Mammary microvascular endothelial cell (primary cell): ENCODE results near the gene HOXD8. TPM values are rescaled to one million over a fixed set of nuclear protein-coding genes. Genes with fewer than 3 reads are reported as not detected.

ENCODE experiments used
- total RNA-seq: library from RNA; depleted of rRNA; stranded (reverse); fragments of >200 nt; gene quantifications from 2 replicates; pipeline ENCODE4 v1.2.3, GENCODE V29; 2015

The HOXD8 gene
- total RNA-seq: 17.3 and 24.1 TPM in 2 replicates

DNA sequence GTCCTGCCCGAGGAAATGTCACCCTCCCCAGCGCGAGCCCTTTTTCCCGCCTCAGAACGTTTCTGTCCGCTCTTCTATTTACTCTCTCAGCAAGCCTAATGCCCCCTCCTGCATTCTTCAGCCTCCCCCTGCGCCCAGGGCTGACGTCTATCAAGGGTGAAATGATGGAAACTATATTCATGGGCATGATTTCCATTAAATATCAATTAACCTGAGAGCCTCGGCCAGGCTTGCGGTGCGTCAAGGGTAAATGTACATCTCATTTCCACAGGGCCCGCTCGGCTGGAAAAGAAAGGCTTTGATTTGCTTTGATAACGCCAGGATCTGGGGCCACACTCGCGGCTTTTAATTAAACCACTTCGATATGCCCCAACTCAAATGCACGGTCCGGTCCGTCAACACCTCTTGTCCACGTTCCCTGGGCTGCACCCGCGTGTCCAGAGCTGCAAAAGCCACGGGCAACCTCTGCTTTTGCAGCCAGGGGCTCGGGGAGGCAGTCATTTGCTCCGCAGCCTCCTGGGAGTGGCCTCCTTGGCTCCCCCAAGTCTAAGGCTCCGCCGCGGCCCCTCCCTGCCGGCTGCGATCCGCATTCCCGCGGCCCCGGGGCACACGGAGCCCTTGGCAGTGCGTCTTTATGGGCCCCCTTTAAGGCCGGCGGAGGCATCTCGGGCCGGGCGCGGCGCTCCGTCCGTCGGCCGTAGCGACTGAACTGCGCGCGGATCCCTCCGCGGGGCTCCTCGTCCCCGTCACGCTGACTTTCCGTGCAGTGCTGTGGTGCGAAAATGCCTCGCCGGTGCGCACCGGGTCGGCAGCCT, at the start of gene HOXD8:
TSS of gene HOXD8 (plus strand) at position 724 of the 815 bp plus-strand sequence. CDS start 662 bp downstream, outside the sequence.

DNA sequence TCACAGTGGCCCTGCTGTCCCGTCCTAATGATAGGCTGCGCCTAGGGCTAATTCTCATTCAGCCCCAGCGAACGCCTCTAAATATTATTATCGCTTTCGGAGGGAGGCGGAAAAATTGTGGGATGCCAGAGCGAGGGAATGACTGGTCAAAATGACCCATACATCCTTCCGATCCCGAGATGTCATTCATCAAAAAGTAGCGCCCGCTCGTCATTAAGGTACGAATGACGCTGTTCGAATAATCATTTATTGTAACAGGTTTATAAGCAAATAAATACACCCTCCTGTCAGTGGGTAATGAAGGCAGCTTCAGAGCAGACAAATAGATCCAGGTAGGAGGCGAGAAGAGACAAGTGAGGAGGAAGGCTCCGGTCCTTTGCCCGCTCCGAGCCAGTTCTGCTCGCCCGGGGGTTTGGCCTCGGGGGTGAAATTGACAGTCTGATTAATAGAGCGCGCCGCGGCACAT, 45.7 kb upstream of the HOXD8 start, which contains the start of gene EVX2:
TSS of gene EVX2 (minus strand) at position 167 of the 466 bp plus-strand sequence. CDS start 186 bp downstream, outside the sequence.

DNA sequence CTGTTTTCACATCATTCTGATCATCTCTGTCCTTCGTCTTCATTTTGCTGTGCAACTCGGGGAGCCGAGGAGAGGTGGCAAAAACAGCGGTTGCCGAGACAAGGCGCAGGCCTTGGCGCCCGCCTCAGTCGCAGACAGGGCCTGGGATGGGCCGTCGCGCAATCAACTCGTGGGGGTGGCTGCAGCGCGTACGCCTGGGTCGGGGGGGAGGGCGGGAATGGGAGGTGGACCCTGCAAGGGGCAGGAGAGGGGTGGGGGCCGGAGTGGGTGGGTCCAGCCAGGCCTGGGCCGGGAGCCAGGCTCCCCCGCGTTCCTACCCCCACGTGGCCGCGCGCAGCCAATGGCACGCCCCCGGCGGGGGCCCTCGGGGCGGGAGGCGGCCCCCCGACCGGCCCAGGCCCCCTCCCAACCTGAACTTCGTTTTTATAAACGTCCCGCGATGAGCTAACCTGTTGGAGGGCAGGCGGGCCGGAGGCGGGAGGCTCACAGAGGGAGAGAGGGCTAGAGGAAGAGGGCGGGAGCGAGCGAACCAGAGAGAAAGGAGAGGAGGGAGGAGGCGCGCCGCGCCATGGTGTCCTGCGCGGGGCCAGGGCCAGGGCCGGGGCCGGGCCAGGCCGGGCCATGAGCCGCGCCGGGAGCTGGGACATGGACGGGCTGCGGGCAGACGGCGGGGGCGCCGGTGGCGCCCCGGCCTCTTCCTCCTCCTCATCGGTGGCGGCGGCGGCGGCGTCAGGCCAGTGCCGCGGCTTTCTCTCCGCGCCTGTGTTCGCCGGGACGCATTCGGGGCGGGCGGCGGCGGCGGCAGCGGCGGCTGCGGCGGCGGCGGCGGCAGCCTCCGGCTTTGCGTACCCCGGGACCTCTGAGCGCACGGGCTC, 37.0 kb upstream of the HOXD8 start, which contains the start of gene HOXD13:
TSS of gene HOXD13 (plus strand) at position 452 of the 875 bp plus-strand sequence. CDS start at position 622, 170 bp downstream.

DNA sequence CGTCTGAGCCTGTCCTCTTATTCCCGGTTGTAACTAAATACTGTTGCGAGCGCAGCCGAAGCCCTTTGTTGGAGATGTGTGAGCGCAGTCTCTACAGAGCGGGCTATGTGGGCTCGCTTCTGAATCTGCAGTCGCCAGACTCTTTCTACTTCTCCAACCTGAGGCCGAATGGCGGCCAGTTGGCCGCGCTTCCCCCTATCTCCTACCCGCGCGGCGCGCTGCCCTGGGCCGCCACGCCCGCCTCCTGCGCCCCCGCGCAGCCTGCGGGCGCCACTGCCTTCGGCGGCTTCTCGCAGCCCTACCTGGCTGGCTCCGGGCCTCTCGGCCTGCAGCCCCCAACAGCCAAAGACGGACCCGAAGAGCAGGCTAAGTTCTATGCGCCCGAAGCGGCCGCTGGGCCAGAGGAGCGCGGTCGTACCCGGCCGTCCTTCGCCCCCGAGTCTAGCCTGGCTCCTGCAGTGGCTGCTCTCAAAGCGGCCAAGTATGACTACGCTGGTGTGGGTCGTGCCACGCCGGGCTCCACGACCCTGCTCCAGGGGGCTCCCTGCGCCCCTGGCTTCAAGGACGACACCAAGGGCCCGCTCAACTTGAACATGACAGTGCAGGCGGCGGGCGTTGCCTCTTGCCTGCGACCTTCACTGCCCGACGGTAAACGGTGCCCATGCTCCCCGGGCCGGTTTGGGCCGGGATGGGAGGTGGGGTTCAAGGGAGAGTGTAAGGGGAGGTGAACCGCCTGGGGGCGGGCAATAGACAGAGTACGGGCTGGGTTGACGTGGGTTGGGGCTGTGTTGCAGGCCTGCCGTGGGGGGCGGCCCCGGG, 29.6 kb upstream of the HOXD8 start, which contains the start of gene HOXD12:
TSS of gene HOXD12 (plus strand) at position 68 of the 819 bp plus-strand sequence. CDS start at position 75, 7 bp downstream.

DNA sequence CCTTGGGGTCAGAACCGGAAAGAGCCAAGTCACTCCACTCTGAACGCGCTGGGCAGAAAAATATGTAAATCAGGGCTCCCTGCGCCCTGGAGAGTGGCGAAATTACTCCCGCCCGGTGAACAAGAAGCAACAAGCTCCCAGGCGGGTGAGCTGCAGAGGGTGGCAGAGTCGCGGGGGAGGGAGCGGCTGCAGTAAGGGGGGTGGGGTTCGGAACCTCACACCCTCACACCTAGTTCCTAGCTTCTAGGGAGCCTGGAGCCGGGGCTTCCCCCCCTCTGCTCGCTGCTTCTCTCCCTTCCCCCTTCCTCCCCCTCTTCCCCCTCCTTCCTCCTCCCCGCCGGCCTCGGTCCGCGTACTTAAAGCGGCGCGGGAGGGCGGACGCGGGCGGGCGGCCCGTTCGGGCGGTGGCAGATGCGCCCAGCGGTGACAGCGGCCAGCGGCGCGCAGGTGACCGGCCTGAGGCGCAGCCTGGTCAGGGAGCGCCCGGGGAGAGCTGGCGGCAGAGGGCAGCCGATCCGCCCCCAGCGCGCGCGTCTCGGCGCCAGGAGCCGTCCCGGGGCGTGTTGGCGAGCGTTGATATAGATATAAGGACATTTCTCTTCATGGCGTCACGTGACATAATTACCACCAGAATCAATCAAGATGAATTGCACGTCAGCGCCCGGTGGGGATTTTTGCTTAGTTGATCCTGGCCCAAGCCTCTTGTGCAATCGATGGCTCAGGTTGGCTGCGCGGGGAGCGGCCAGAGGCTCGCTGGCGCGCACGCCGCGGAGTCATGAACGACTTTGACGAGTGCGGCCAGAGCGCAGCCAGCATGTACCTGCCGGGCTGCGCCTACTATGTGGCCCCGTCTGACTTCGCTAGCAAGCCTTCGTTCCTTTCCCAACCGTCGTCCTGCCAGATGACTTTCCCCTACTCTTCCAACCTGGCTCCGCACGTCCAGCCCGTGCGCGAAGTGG, 22.6 kb upstream of the HOXD8 start, which contains the start of gene HOXD11:
TSS of gene HOXD11 (plus strand) at position 700 of the 959 bp plus-strand sequence. CDS start at position 776, 76 bp downstream.

DNA sequence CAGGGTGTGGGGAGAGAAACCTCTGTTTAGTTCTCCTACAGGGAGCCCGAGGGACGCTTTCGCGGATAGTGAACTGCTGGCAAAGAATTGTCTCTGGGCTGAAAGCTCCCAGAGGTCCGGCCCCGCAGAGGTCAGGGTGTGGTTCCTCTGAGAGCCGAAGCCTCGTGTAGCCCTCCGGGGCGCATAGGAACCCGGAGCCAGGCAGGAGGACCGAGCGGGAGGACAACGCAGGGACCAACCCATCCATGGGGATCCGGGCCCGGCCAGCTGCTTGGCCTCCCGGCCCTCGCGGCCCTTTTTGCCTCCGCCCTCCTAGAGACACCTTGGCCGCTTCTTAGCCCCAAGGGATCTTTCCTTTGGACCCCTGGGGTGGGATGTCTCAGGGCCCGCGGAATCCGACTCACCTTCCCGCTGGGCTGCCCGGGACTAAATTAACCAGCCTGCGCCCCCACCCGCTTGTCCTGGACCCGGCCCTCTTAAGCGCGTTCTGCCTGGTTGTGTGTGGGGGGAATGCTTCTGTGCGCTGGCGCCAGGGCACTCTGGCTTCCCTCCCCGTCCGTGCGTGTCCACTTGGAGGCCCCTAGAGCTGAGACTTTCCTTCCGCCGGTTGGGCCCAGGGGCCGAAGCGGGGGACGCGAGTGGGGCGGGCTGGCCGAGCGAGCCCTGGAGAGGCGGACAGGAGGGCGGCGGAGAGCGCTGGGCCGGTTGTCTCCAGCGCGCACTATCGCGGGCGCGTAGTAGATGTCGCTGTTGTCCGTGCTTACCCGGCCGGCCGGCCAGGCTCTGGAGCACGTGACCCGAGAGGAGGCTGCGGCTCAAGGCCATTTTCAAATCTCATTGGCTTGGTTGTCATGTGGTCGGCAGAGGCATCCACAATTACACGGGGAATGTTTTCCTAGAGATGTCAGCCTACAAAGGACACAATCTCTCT, 13.4 kb upstream of the HOXD8 start, which contains the start of gene HOXD10:
TSS of gene HOXD10 (plus strand) at position 896 of the 931 bp plus-strand sequence. CDS start 56 bp downstream, outside the sequence.

DNA sequence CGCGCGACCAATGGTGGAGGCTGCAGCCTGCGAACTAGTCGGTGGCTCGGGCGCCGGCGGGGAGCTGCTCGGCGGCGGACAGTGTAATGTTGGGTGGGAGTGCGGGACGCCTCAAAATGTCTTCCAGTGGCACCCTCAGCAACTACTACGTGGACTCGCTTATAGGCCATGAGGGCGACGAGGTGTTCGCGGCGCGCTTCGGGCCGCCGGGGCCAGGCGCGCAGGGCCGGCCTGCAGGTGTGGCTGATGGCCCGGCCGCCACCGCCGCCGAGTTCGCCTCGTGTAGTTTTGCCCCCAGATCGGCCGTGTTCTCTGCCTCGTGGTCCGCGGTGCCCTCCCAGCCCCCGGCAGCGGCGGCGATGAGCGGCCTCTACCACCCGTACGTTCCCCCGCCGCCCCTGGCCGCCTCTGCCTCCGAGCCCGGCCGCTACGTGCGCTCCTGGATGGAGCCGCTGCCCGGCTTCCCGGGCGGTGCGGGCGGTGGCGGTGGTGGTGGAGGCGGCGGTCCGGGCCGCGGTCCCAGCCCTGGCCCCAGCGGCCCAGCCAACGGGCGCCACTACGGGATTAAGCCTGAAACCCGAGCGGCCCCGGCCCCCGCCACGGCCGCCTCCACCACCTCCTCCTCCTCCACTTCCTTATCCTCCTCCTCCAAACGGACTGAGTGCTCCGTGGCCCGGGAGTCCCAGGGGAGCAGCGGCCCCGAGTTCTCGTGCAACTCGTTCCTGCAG, 6.7 kb upstream of the HOXD8 start, which contains the start of gene HOXD9:
TSS of gene HOXD9 (plus strand) at position 37 of the 728 bp plus-strand sequence. CDS start at position 87, 50 bp downstream.

DNA sequence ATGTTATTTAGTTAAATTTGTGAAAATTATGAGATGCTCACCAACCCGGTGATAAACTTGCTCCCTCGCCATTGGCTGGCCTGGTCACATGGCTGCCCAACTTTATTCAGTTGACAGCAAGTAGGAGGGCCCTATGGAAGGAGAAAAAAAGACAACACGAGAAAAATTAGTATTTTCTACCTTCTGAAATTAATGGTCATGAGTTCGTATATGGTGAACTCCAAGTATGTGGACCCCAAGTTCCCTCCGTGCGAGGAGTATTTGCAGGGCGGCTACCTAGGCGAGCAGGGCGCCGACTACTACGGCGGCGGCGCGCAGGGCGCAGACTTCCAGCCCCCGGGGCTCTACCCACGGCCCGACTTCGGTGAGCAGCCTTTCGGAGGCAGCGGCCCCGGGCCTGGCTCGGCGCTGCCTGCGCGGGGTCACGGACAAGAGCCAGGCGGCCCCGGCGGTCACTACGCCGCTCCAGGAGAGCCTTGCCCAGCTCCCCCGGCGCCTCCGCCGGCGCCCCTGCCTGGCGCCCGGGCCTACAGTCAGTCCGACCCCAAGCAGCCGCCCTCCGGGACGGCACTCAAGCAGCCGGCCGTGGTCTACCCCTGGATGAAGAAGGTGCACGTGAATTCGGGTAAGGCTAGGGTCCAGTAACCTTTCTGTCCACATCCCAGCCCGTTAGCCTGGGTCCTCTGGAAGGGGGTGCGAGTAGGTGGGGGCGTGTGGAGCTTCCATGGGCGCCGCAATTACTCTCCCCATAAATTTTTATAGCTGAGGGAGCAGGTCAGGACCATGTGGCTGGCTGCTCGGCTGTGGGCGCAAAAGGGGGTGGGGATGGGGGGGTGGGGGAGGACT, 22.2 kb downstream of the HOXD8 start, which contains the start of gene HOXD4:
TSS of gene HOXD4 (plus strand) at position 109 of the 846 bp plus-strand sequence. CDS start at position 193, 84 bp downstream.

DNA sequence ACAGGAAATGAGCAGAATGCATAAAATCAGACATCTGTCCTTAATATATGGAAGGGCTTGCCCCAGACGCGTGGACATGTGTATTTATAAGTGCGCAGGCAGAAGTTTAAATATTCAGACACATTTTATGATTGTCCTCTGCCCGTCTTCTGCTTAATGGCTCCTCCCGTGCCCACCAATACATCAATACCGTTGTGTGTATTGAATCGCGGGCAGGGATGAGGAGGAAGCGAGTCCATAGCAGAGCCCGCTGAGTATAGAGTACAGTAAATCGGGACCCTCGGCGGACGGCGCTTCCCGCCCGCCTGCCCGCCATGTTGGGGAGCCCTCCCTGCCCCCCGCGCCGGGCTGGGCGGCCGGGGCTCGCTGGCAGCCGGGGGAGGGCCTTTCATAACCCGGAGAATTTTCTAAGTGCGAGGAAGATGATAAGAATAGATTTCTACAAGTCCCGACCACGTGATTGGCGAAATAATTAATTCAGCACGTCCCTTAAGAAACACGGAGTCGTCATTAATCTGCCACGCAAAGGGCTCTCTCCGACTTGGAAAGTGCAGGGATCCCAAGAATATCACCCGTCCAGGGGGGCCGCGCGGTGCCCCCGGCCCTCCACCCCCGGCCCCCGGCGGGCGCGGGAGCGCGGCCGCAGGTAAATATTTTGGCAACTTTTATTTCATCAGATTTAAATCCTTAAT, 27.4 kb downstream of the HOXD8 start, which contains the start of gene HOXD3:
TSS of gene HOXD3 (plus strand) at position 501 of the 692 bp plus-strand sequence. CDS start 11,808 bp downstream, outside the sequence.

Other genes starting within 250 kb of the HOXD8 start
- 3.8 and 4.7 TPM in 2 replicates for gene LNPK, start 127.4 kb upstream of the HOXD8 start, total RNA-seq
- gene EVX2, start 45.7 kb upstream of the HOXD8 start, total RNA-seq: not detected in 2 replicates
- not detected in 2 replicates for gene HOXD13, start 37.0 kb upstream of the HOXD8 start, total RNA-seq
- not detected in 2 replicates for gene HOXD12, start 29.9 kb upstream of the HOXD8 start, total RNA-seq
- gene HOXD11, start 22.4 kb upstream of the HOXD8 start, total RNA-seq: 0.10 TPM in 1 of 2 replicates, not detected in the other
- 4.4 and 7.5 TPM in 2 replicates for gene HOXD10, start 12.9 kb upstream of the HOXD8 start, total RNA-seq
- 13.6 and 17.2 TPM in 2 replicates for gene HOXD9, start 7.0 kb upstream of the HOXD8 start, total RNA-seq
- gene HOXD4, start 21.8 kb downstream of the HOXD8 start, total RNA-seq: 2.9 and 3.8 TPM in 2 replicates
- gene HOXD3, start 27.6 kb downstream of the HOXD8 start, total RNA-seq: 4.6 and 4.9 TPM in 2 replicates
- 3.7 and 7.3 TPM in 2 replicates for gene HOXD1, start 59.0 kb downstream of the HOXD8 start, total RNA-seq
- 47.6 and 58.7 TPM in 2 replicates for gene MTX2, start 139.7 kb downstream of the HOXD8 start, total RNA-seq